Head of caudate nucleus (tissue), 42 donors: ENCODE results near the gene ST3GAL5.

ENCODE experiments used
- DNase-seq, 42 donors: peaks; one replicate each; pipeline versions ENCODE4 v3.0.0 to v3.0.0-alpha.2; 2020 to 2021; ENCODE audit warnings: mixed read lengths in 7 of 42
- intact Hi-C: fragments of 100-400 bp; cut with DNase I; formaldehyde crosslinking; loops from one replicate; pipeline ENCODE4 v1.15.0; 2022

Gene ST3GAL5

DNA sequence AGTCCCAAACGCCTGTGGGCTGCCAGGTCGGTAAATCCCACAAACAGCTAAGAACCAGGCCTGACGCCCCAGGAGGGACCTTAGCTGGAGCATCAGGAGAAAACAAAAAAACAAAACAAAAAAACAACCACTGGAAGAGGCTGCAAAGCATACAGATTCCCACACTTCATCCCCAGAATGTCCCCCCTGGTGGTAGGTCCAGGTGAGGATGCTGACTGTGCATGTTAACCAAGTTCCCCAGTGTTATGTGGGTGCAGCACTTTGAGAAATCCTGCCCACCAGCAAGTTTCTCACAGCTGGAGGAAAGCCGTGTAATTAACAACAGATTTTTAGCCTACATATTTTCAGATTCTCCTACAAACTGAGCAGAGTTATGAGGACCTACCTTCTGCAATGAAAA lies 15.1 kb downstream of the ST3GAL5 start:
- intact Hi-C loops: no loop called here
- peak in 2 of 42 donors; percentile 3 to 16 for DNase-seq

DNA sequence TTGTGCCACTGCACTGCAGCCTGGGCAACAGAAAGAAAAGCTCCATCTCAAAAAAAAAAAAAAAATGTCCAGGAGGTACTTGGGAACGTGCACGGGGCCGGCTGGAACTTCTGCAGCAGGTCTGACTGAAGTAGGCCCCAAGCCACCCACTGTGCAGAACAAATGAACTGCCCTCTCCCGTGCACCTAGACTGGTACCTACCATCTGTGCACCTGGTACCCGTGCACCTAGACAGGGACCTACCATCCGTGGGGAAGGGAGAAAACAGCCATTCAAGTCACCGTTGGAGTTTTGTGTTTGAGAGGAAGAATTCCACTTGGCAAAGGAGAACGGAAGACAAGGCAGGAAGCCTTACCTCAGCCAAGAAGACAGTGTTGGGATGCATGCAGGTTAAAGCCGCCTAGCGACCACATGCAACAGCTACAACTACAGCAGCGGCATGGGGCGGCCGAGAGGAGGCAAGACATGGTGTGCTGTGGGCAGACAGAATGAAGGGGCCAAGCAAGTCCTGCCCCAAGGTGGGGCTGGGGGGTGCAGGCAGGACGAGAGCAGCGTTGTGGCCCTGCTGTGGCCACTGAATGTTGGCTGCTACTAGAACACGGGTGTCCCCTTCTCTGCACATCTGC lies 16.1 kb downstream of the ST3GAL5 start:
- intact Hi-C loops: no loop called here
- peak in 2 of 42 donors; percentile 5 to 14 for DNase-seq

DNA sequence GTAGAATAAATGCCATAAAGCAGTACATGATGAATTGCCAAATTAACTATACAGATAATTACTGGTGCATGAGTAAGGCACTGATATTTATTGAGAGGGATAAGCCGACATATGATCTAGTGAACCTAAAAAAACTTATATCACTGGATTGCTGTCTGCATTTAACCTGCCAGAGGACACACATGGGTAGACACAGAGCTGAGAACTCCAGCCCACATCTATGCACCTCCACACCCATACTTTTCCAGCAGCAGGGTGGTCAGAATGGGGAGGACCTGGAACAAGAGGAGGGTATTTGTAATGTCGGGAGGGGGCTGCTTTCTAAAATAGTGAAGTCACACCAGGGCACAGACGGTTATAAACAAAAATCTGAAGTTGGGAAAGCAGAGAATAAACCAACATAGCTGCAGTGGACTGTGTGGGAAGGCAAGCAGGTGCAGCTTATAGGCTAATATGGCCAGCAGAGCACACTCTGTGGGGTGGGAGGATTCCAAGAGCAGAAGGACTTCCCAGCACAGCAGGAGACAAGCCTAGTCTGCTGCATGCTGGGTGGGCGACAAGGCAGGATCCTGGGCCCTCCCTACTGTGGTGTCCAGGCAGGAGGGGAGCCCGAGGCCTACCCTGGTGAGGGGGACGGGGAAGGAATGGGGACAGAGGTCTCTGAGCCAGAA lies 17.2 kb downstream of the ST3GAL5 start:
- intact Hi-C loops: no loop called here
- DNase-seq: peak in 2 of 42 donors; percentile 6 to 7

DNA sequence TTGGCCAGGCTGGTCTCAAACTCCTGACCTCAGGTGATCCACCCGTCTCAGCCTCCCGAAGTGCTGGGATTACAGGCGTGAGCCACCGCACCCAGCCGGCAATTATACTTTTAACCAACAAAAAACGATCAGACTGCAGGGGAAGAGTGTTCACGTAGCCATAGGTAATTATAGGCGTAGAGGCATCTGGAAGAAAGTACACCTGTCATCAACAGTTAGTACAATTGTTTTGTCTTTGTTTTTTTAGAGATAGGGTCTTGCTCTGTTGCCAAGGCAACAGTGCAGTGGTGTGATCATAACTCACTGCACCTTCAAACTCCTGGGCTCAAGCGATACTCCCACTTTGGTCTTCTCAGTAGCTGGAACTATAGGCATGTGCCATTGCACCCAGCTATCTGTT lies 20.0 kb downstream of the ST3GAL5 start:
- DNase-seq: no peak
- intact Hi-C loops: no loop called here

DNA sequence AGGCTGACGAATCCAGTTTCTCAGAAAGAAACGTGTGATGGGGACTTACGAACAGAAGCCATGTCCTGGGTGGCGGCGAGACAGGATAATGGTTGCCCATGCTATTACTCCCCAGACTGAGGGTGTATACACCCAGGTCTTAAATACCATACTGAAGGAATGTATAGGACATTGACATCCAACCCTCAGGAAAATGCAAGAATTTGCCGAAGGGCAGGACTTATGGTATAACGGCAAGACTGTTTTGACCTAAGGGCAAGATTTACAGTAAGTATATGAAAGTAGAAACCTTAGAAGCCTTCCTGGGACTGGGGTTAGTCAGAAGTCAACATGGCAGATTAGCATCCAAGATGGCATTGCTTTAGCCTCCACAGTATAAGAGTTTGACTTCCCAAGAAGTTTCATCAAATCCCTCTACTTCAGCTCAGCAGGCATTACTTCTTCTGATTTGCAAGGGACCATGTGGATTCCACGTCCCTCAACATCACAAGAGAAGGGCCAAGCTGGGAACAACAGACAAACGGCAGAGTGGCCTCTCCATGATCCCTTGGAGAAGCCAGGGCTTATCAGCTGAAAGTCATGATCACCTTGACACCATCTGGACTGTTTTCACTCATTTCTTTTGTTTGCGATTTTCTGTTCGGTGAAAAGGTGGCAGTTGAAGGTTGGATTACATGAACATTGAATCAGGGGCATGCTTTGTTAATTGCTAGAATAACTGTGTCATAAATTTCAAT lies 21.1 kb downstream of the ST3GAL5 start:
- DNase-seq: peak in 1 of 42 donors; percentile 29
- intact Hi-C loops: no loop called here

DNA sequence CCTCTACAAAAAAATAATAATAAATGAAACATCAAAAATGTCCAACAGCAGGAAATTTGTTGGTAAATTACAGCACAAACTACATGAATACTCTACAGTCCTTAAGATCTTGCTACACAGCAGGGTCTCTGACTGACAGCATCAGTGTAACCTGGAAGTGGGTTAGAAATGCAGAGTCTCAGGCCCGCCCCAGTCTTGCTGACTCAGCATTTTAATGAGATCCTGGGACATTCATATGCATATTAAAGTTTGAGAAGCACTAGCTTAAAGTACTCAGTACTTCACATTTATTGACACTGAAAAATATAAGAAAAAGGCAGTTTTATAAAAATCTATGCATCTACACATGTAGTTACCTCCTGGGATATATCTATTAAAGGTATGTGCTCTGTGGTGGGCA lies 21.7 kb downstream of the ST3GAL5 start:
- peak in 1 of 42 donors; percentile 5 for DNase-seq
- intact Hi-C loops: no loop called here

DNA sequence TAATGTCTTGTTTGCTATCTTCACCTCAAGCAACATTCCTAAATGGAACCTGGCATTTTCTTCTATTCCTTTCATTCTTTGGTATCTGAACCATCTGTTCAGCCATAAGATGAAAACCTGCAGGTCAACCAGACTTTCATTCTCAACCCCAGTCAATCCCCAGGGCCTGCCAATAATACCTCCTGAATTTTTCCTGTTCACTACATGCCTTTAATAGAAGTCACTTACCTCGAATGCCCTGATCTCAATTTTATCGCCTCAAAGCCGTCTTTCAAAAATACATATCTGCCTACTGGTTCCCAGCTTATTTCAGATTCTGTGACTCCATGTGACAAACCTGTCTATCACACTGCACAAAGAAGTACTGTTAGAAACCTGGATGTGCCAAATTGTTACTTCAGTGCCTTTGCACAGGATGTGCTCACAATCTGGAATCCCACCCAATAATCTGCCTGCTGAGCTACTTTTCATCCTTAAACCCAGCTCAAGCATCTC lies 22.6 kb downstream of the ST3GAL5 start:
- peak in 5 of 42 donors; percentile 33 to 55 (median 43) for DNase-seq
- intact Hi-C loops: no loop called here

DNA sequence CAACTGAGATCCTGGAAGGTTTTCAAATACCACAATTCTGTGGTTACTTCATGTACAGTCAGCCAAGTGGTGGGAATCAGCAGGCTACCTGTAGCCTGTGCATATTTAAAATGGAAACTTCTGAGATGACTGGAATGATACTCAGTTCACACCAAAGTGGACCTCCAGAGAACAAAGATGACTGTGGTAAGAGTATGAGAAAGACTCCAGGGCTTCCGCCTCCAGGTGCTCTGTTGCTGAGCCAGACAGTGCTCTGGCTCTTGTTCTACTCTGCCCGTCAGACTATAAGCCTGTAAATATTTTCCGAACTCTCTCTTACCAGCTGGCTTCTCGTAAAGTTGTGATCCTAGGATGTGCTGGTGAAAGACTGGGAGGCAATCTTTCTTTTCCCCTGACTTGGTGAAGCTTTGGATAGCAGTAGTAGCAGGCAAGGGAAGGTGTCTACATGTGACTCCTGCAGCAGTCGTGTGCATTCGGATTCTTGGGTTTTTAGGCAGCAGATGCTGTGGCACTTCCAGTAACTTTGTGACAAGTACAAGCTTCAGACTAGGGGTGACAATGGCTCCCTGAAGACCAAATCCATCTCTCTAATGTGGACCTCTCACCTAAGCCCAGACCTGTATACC lies 23.1 kb downstream of the ST3GAL5 start:
- DNase-seq: no peak
- intact Hi-C loops: no loop called here

DNA sequence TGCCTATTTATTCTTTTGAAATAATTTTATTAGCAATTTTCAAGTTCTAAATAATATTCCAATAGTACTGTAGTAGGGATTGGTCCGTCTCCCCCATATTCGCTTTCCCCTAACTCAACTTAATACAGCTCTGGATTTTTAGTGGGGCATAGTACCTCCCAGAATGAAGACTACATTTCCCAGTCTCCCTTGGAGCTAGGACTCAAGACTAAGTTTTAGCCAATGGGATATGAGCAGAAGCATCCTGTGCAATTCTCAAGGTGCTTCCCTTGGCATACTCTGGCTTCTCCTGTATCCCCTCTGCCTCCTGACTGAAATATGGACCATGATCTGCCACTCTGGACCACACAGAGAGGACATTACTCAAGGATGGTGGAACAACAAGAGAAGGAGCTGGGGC lies 24.1 kb downstream of the ST3GAL5 start:
- DNase-seq: no peak

DNA sequence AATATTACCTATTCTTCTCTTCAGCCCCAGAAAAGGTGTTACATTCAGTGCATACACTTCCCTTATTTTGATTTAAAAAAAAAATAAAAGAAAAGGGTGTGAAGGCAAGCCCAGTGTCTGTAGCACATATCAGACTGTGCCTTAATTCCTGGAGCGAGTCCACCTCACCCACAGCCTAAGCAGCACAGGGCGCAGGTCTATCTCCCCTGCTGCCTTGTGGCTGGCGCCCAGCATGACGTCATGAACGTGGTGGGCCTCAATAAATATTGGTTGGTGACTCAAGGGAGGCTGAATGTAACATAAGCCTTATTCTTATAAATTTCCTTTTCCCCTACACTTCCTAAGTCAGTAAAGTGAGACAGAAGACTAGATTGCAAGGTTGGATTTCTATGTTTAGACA lies 26.4 kb downstream of the ST3GAL5 start:
- intact Hi-C loops: no loop called here
- no peak for DNase-seq

More for the DNA sequence above, 24.1 kb downstream of the ST3GAL5 start:
- intact Hi-C loops: no loop called here

DNA sequence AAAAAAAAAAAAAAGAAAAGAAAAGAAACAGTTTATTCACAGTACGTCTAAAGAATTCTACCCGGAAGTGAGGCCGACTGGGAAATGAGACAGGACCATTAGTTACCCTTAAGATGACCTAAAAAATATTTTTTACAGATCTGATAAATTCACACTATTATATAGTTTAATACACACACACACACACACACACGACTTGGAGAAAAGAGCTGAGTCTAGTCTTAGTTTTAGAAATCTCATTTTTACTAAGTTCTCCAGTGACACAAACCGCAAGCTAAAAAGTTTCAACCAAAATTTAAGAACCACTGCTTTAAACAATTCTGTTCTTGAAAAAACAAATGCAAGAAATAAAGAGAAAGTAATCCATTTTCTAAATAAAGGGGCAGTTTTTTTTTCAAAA lies 27.1 kb downstream of the ST3GAL5 start:
- DNase-seq: peak in 1 of 42 donors; percentile 35
- intact Hi-C loops: no loop called here

DNA sequence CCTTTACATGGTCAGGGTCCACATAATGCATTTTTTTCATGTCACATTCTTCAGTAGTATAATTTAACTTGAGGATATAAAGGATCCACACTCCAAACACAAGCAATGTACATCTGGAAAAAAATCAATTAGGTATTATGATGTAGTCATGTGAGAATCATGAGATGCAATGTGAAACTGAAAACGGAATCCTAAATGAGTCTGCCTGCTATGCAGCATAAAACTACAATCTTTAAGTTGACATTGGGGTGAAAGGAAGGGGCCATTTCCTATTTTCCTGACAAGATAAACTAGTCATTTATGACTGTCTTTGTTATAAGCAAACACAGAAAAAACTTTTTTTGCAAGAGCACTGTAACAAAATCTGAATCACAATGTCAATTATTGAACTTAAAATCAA lies 27.6 kb downstream of the ST3GAL5 start:
- no peak for DNase-seq
- intact Hi-C loops: no loop called here

DNA sequence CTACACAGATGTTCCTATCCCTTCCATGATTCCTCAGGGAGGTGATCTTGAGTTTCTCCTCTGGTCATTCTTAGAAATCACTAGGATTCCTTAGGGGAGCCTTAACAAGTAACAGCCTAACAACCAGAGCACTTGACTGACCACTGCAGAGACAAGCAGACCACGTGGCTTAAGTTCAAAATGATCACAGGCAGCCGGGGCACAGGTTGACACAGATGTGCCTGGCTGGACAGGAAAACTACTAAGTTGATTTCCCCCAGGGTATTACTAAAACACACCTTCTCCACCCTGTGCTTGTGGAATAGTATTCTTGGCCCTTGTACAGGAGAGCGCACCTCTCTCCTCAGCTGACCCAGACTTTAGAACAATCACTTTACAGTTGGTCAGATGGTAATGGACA lies 29.9 kb downstream of the ST3GAL5 start:
- intact Hi-C loops: no loop called here
- peak in 1 of 42 donors; percentile 27 for DNase-seq

DNA sequence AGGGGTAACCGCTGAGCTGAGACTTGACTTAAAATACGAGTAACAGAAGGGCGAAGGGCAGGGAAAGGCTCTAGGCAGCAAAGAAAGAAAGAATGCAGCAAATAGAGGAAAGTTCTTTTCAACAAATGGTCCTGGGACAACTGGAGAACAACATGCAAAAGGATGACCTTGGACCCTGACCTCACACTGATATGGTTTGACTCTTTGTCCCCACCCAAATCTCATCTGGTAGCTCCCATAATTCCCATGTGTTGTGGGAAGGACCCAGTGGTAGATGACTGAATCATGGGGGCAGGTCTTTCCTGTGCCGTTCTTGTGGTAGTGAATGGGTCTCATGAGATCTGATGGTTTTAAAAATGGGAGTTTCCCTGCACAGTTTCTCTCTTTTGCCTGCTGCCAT lies 33.9 kb downstream of the ST3GAL5 start:
- no peak for DNase-seq
- intact Hi-C loops: loop anchor here (5.0 kb wide), 1 partner anchor 32 kb away; the partner anchor contains the start of gene ST3GAL5

DNA sequence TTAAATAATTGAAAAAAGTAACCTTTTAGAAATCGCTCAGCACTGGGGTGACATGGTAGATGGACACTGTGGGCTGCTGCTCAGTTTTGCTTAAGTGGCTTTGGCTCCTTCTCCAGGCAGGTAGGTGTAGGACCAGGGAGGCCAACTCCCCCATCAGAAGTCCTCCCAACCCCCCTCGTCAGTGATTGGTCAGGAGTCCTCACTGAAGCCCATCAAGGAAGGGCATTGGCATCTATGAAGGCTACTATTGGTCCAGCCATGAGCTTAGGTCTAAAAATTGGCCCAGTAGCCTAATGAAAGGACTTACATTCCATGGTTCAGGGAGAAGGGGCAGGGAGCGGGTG lies 34.7 kb downstream of the ST3GAL5 start:
- DNase-seq: peak in 1 of 42 donors; percentile 28
- intact Hi-C loops: loop anchor here (5.0 kb wide), 1 partner anchor 33 kb away; the partner anchor contains the start of gene ST3GAL5

DNA sequence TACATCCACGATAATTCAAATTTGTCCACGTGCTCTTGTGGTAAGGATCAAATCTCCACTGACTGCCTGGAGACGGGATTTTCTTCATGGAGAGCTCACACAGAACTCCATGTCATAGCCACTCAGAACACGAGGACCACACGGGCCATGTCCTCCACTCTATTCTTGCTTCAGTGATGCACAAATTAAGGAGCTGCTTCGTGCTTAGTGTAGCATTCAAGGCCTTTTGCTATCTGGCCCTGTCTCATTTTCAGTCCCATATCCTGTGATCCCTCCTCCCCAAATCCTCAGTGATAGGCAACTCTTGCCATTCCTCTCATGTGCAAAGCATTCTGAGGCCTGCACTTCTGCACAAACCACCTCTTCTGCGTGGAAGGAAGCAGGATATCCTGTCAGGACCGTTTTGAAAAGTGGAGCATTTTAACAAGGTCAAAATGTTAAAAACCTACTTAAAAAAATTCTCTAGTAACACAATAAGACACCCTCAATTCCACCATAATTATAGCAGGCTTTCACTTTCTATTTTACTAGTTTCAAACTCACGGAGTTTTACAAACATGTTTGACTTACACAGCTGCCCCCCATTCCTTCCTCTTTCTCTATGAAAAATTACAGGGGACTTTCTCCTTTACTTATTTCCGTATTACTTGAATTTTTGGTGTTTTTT lies 35.2 kb downstream of the ST3GAL5 start:
- DNase-seq: peak in 1 of 42 donors; percentile 34
- intact Hi-C loops: loop anchor here (5.0 kb wide), 1 partner anchor 34 kb away; the partner anchor contains the start of gene ST3GAL5

DNA sequence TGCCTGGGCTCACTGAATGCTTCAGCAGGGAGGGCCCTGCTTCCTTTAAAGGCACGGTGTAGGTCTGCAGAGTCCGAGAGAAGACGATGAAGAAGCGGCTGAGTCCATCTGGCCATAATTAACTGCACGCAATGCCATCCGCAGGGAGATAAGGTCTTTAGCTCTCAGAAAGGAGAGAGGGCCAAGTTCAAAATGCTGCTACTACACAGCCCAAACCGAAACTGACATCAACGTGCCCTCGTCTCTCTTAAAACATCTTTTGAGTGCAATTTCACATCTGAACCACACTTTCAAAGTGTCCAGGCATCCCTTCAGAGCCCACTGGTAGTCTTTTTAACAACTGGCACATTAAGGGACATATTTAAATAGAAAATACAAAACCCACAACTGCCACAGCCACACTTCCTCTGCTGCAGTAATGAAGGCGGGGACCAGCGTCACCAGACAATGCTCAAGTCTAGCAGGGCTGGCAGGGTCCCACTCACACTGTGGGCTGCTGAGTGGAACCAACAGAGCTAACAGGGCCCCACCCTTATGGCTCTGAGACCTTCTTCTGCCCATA lies 35.8 kb downstream of the ST3GAL5 start:
- intact Hi-C loops: loop anchor here (5.0 kb wide), 1 partner anchor 34 kb away; the partner anchor contains the start of gene ST3GAL5
- peak in 14 of 42 donors; percentile 22 to 70 (median 37) for DNase-seq

DNA sequence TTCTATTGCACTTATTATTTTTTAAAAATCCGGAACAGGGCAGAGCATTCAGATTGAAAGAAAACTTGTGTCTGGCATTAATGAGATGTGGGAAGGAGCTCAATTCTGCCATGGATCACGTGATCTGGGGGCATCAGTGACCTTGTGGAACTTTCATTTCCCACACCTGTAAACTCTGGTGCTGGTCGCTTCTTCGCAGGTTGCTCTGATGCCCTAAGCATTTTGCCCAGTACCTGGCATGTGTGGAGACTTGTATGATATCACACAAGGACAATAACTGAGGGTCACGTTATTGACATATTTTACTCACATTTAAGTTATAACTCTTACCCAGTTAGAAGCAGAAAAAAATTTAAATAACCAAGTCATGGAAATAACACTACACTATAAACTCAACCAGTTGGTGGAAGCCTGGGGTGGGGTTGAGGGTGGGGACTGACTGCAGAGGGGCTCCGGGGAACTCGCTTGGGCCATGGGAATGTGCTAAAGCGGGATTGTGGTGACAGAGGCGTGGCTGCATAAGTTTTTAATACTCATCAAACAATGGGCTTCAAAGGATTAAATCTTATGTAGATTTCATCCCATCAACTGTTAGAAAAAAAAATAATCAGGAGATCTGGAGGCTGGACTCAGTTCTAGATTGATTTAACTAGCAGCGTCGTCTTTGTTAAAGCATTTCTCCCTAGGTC lies 36.5 kb downstream of the ST3GAL5 start:
- intact Hi-C loops: loop anchor here (5.0 kb wide), 1 partner anchor 35 kb away; the partner anchor contains the start of gene ST3GAL5
- DNase-seq: peak in 1 of 42 donors; percentile 32
